Esophagus (tissue), 2 donors: ENCODE results near the gene RAB4A. TPM values are rescaled to one million over a fixed set of nuclear protein-coding genes. Genes with fewer than 3 reads are reported as not detected.

ENCODE experiments used
- H3K27ac ChIP-seq, 2 donors: one replicate each; pipeline ENCODE4 v1.5.1; 2013; ENCODE audit warnings: low read depth in 2 of 2, mild to moderate bottlenecking in 2 of 2, inconsistent platforms in 1 of 2, low read length in 1 of 2, moderate library complexity in 1 of 2
- H3K27me3 ChIP-seq, 2 donors: one replicate each; pipeline ENCODE4 v1.6.1; 2013; ENCODE audit warnings: low read length in 2 of 2, control low read depth in 1 of 2, mild to moderate bottlenecking in 1 of 2; ENCODE audit not compliant: insufficient read depth in 2 of 2, control insufficient read depth in 1 of 2
- H3K36me3 ChIP-seq, 2 donors: one replicate each; pipeline ENCODE4 v1.6.1; 2013; ENCODE audit warnings: low read length in 1 of 2; ENCODE audit not compliant: control insufficient read depth in 2 of 2, insufficient read depth in 2 of 2
- H3K4me1 ChIP-seq, 2 donors: one replicate each; pipeline ENCODE4 v1.6.1; 2013; ENCODE audit warnings: low read length in 1 of 2; ENCODE audit not compliant: control insufficient read depth in 2 of 2, insufficient read depth in 2 of 2
- H3K4me3 ChIP-seq, 2 donors: one replicate each; pipeline ENCODE4 v1.5.1; 2013; ENCODE audit warnings: low read length in 2 of 2, mild to moderate bottlenecking in 2 of 2, low read depth in 1 of 2, moderate library complexity in 1 of 2
- H3K9me3 ChIP-seq, 2 donors: one replicate each; pipeline ENCODE4 v1.6.1; 2013; ENCODE audit warnings: mild to moderate bottlenecking in 2 of 2, low read depth in 1 of 2, low read length in 1 of 2, moderate library complexity in 1 of 2; ENCODE audit not compliant: control insufficient read depth in 2 of 2, insufficient read depth in 1 of 2
- WGBS, 2 donors: extraction: QIAGEN DNeasy Blood & Tissue Kit; methylation state at CpG; one replicate each; pipeline ENCODE4 v1.1.7; 2013; 5-methylcytosine and 5-hydroxymethylcytosine counted together
- polyA plus RNA-seq, 2 donors: library from polyadenylated mRNA; stranded (reverse); fragments of 200-250 nt; gene quantifications; one replicate each; pipeline ENCODE4 v1.2.3, GENCODE V29; 2013
- donor health status: healthy with polysubstance abuse.
- donor health status: Bipolar disorder and iron deficiency.

The RAB4A gene
- polyA plus RNA-seq, 2 donors, result 15.0 to 36.6 TPM

DNA sequence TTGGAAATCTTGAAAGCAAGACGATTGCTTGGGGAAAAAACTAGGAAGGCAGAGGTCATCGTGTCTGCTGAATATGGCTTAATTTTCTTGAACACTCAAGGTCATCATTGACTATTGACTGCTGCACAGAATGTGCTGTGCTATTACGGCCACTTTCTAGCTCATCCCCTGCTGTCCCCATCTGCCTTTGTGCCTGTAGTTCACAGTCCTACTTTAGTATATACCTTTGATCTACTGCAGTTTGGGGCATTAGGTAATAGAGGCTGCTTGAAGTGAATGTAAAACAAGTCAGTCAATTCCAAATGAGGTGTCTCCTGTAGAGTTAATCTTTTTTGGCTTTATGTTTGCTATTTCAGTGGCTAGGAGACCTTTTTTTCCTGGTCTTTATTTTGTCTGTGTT is 8.3 kb downstream of the RAB4A start:
- 71 to 82% methylated on average over 3 of the region's 3 CpGs for WGBS, 2 donors
- Histone ChIP-seq H3K27ac (no peak overlapping the region), H3K9me3 (no peaks in the 10 kb centered on the region), H3K4me1 (no peaks in the 10 kb centered on the region), H3K27me3 (no peaks in the 10 kb centered on the region), H3K4me3 (no peak overlapping the region), H3K36me3 (peaks cover 0 to 6% of the 10 kb centered on the region in 2 donors)

DNA sequence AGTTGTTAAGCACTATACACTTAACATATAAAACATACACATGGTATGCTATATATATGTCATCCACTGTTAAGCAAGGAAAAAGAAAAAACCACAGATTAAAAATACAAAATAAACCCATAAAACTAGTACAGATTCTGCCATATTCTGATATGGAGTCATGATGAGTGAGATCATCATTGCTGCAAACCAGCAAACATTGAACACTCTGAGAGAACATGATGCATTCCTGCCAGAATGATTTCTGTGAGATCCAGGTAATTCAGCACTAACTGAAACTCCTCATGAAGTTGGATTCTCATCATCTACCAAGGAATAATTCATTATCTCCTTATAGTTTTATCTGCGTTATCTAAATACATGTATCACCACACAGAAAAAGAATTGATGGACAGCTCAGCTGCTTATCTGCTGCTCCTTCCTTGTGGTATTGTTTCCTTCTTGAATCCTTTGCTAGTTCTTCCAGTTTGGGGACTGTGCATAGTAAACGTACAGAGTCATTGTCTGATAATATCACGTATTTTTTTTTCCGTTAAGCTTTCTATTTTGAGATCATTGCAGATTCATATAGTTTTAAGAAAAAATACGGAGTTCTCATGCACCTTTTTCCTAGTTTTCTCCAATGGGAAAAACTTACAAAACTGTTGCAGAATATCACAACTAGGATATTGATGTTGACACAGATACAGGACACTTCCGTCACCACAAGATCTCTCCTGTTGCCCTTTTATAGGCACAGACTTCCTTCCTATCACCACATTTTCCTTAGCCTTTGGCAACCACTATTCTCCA is 9.3 kb downstream of the RAB4A start:
- Histone ChIP-seq H3K27ac (no peak overlapping the region), H3K27me3 (no peaks in the 10 kb centered on the region), H3K9me3 (no peaks in the 10 kb centered on the region), H3K36me3 (peaks cover 0 to 6% of the 10 kb centered on the region in 2 donors), H3K4me1 (no peaks in the 10 kb centered on the region), H3K4me3 (no peak overlapping the region)
- 65 to 78% methylated on average over 6 of the region's 6 CpGs for WGBS, 2 donors

DNA sequence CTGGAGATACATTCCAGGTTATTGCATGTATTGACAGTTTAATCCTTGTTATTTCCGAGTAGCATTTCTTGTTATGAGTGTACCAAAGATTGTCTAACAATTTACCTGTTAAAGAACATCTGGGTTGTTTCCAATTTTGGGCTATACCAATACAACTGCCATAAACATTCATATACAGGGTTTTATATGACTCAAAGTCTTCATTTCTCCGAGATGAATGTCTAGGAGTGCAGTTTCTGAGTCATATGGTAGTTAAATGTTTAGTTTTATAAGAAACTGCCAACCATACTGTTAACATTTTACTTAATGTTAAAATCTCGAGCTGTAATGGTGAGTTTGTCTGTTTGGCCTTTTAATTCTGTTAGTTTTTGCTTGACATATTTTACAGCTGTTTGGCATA is 10.0 kb downstream of the RAB4A start:
- 68 to 70% methylated on average over 3 of the region's 3 CpGs for WGBS, 2 donors
- no peak overlapping the region for H3K27ac ChIP-seq

GRCh38 chr1:229281339-229281926 is 10.5 kb downstream of the RAB4A start:
- WGBS, 2 donors, result 81 to 92% methylated on average over 1 of the region's 1 CpG
- no peak overlapping the region for H3K27ac ChIP-seq

More for the DNA sequence above, 10.0 kb downstream of the RAB4A start:
- peaks cover 0 to 6% of the 10 kb centered on the region in 2 donors for H3K36me3 ChIP-seq
- no peaks in the 10 kb centered on the region for H3K9me3 ChIP-seq
- no peak overlapping the region for H3K4me3 ChIP-seq
- no peaks in the 10 kb centered on the region for H3K27me3 ChIP-seq
- peaks cover 0 to 3% of the 10 kb centered on the region in 2 donors for H3K4me1 ChIP-seq

DNA sequence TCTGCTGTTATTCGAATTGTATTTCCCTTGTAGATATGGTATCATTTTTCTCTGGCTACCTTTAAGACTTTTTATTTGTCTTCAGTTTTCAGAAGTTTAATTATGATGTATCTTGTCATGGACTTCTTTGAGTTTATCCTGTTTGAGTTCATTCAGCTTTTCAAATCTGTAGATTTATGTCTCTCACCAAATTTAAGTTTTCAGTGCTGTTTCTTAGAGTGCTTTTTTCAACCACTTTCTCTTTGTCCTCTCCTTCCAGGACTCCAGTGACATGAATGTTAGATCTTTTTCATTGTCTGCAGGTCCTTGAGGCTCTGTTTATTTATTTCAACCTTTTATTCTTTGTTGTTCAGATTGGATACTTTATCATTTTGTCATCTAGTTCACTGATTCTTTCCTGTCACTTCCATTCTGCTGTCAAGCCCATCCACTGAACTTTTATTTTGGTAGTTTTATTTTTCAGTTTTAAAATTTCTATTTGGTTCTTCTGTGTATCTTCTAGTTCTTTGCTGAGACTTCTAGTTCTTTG is 11.4 kb downstream of the RAB4A start:
- H3K27me3 ChIP-seq, result no peaks in the 10 kb centered on the region
- H3K36me3 ChIP-seq, result peaks cover 0 to 4% of the 10 kb centered on the region in 2 donors
- peaks cover 0 to 3% of the 10 kb centered on the region in 2 donors for H3K4me1 ChIP-seq
- WGBS, 2 donors, result 84 to 91% methylated on average over 1 of the region's 1 CpG
- H3K9me3 ChIP-seq, result no peaks in the 10 kb centered on the region
- H3K27ac ChIP-seq, result no peak overlapping the region
- H3K4me3 ChIP-seq, result no peak overlapping the region

More at GRCh38 chr1:229281339-229281926, 10.5 kb downstream of the RAB4A start:
- H3K27me3 ChIP-seq, result no peaks in the 10 kb centered on the region
- peaks cover 0 to 3% of the 10 kb centered on the region in 2 donors for H3K4me1 ChIP-seq
- no peaks in the 10 kb centered on the region for H3K9me3 ChIP-seq
- H3K4me3 ChIP-seq, result no peak overlapping the region
- H3K36me3 ChIP-seq, result peaks cover 0 to 6% of the 10 kb centered on the region in 2 donors

DNA sequence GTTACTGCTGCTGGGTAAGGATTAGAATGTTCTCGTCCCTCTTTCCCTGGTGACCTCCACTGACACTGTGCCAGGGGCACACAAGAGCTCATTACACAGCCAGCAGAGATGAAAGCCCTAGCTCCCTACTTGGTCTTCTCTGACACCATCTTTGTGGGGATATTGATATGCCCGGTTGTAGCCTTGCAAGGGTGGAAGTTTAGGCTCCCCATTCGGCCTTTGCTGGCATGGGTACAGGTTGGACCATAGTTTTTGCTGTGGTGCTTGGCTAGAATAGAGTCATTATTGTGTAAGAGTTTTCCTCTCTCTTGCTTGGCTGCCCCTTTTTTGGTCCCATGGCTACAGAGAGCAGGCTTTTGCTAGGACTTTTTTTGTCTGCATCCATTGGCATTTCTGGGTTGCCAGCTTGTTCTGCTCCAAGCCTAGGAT is 12.3 kb downstream of the RAB4A start:
- no peak overlapping the region for H3K4me3 ChIP-seq
- no peak overlapping the region for H3K27ac ChIP-seq
- 91 to 92% methylated on average over 3 of the region's 3 CpGs for WGBS, 2 donors
- H3K4me1 ChIP-seq, result peaks cover 0 to 3% of the 10 kb centered on the region in 2 donors
- no peaks in the 10 kb centered on the region for H3K9me3 ChIP-seq
- no peaks in the 10 kb centered on the region for H3K27me3 ChIP-seq
- peaks cover 0 to 2% of the 10 kb centered on the region in 2 donors for H3K36me3 ChIP-seq

GRCh38 chr1:229284887-229285286 is 14.0 kb downstream of the RAB4A start:
- no peak overlapping the region for H3K27ac ChIP-seq
- H3K4me1 ChIP-seq, result peaks cover 0 to 3% of the 10 kb centered on the region in 2 donors
- WGBS, 2 donors, result 84 to 97% methylated on average over 3 of the region's 3 CpGs
- H3K36me3 ChIP-seq, result no peaks in the 10 kb centered on the region
- H3K27me3 ChIP-seq, result no peaks in the 10 kb centered on the region
- H3K9me3 ChIP-seq, result no peaks in the 10 kb centered on the region
- no peak overlapping the region for H3K4me3 ChIP-seq

DNA sequence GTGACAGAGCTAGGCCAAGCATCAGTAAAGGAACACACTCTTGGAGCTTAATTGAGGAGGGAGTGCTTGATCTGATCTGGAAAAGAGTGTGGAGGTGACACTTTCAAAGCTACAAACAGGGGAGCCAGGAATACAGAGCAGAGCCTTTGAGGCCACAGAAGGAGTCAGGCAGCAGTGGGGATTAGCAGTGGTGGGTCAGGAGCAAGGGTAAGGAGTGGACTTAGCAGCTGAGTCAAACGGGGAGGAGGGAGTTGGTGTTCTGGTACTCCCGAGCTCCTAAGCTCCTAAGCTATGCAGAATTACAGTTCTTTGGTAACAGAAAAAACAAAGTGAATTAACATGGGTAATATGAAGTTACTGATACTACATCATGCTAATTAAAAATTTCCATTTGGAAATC is 14.5 kb downstream of the RAB4A start:
- no peak overlapping the region for H3K4me3 ChIP-seq
- whole genome bisulfite sequencing, 2 donors, result 52 to 61% methylated on average over 2 of the region's 2 CpGs
- H3K9me3 ChIP-seq, result no peaks in the 10 kb centered on the region
- H3K36me3 ChIP-seq, result no peaks in the 10 kb centered on the region
- no peaks in the 10 kb centered on the region for H3K27me3 ChIP-seq
- no peak overlapping the region for H3K27ac ChIP-seq
- H3K4me1 ChIP-seq, result peaks cover 0 to 3% of the 10 kb centered on the region in 2 donors

DNA sequence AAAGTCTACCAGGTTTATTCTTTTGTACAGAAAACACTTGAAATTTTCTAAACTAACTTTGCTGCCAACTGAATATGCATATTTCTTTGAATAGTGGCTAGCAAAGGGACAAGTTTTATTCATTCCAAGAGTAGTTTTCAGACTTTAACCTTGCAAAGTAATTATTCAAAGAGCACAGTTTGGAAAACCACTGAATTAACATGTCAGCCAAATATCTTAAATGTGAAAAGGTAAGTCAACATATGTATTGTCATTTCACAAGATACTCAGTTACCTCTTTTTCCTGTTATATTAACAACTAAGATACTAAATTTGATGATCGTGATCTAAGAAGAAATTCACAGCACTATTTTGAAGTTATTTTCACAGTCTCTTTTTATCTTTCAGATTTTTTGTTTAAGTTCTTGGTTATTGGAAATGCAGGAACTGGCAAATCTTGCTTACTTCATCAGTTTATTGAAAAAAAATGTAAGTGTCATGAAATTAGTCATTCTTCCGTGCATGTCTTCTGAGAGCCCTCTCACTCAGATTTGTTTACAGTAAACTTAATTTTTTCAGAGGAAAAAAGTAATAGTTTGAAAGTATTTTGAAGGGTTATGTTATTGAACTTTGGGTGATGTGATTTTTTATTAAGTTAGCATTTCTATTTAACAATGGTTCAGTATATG is 15.3 kb downstream of the RAB4A start:
- Histone ChIP-seq H3K4me3 (no peak overlapping the region), H3K27me3 (no peaks in the 10 kb centered on the region), H3K27ac (no peak overlapping the region), H3K36me3 (no peaks in the 10 kb centered on the region), H3K4me1 (peaks cover 0 to 3% of the 10 kb centered on the region in 2 donors), H3K9me3 (no peaks in the 10 kb centered on the region)
- WGBS, 2 donors, result 57 to 70% methylated on average over 2 of the region's 2 CpGs
